IPS-NIHi7 (cell line): ENCODE measurements around the gene AP4B1.
"Not testable (repeated sequence)": the region's sequence is repeated elsewhere in the genome, so short reads cannot be mapped to it uniquely, and the experiment has no call there.

ENCODE experiments used
- DNase-seq: peaks from one replicate; pipeline ENCODE4 v3.0.0; 2012; ENCODE audit warnings: mixed read lengths; ENCODE audit errors: extremely low spot score

The AP4B1 gene

DNA sequence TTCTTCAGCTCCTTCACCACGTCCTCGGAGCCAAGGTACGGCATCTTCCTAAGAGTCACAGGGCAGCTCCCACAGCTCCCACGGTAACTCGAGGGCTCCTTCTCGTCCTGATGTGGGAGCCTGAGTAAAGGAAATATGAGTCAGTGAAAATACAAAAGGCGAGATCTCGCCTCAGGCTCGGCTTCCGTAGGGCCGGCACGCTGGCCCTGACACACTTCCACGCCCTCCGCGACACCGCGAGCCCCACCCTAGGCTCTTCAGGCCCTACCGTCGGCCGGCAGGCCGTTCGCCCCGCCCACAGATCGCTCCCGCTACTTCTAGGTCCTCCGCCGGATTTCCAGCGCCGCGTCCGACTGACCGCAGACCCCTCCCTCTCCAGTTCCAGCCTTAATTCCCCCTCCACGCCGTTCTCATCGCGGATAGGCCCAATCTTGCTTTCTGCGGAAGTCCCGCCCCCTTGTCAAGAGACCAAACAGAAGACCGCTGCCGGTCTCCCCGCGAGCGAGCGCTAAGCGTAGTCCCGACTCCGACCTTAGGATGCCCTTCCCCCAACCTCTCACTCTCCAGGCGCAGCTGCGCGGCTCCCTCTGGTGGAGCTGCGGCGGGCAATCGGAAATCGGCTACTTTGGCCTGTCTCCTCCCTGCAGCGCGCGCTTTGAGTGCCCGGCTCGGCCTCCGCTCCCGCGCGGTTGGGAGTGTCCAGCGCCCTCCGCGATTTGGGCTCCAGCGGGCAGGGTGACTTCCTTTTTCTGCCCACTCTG lies at the start of gene AP4B1, which contains the start of gene DCLRE1B:
AP4B1 (minus strand) TSS at position 126 of the 761 bp plus-strand sequence; CDS start at position 44, 82 bp downstream.
DCLRE1B (plus strand) TSS at position 653 of the 761 bp plus-strand sequence. CDS start 261 bp downstream, outside the sequence.
- DNase-seq = peak; percentile 99

DNA sequence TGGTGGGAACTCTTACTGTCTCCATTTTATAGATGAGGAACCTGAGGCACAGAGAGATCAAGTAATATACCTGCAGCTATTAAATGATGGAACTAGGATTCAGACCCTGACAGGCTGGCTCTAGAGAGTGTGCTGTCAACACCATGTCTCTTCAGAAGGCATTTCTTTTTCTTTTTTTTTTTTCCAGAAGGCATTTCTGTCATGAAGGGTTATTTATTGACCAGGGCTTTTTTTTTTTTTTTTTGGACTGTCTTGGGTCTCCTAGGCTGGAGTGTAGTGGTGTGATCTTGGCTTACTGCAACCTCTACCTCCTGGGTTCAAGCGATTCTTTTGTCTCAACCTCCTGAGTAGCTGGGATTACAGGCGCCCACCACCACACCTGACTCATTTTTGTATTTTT lies 47.1 kb upstream of the AP4B1 start:
- no peak for DNase-seq

DNA sequence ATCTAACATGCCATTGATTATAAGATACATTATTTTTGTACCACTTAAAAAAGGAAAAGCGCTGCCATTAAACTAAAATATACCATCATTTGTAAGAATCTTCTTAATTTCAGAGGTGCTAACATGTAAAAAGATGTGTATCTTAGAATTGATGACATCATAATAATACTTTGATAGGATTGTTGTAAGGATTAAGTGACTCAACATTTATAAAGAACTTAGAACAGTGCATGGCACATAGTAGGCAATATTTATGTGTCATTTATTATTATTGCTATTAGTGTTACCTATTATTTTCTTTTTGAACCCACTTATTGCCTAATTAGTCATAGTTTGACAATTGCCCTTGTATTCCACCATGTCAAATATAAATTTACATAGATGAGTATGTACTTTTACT lies 46.3 kb upstream of the AP4B1 start:
- no peak for DNase-seq

DNA sequence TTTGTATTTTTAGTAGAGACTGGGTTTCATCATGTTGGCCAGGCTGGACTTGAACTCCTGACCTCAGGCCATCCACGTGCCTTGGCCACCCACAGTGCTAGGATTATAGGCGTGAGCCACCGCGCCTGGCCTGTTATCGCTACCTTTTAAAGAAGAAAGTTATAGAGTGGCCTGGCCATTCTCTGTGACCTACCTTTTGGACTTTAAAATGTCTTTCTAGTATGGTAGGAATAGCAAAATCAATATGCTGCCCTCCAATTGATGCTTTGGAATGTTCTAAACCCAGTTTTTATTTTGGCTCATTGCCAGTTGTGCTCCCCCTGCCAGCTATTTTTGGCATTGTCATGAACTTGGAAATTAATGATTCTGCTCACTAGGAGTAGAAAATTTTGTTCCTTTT lies 44.4 kb upstream of the AP4B1 start:
- no peak for DNase-seq

DNA sequence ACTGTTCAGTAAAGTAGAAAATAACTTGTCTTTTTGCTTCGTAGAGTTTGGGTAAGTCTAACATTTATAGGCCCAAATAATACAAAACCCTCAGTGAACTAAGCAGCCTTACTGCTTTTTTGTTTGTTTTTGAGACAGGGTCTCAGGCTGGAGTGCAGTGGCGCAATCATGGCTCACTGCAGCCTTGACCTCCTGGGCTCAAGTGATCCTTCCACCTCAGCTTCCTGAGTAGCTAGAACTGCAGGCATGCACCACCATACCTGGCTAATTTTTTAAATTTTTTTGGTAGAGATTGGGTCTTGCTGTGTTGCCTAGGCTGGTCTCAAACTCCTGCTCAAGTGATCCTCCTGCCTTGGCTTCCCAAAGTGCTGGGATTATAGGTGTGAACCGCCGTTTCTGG lies 43.6 kb upstream of the AP4B1 start:
- DNase-seq = not testable (repeated sequence)

DNA sequence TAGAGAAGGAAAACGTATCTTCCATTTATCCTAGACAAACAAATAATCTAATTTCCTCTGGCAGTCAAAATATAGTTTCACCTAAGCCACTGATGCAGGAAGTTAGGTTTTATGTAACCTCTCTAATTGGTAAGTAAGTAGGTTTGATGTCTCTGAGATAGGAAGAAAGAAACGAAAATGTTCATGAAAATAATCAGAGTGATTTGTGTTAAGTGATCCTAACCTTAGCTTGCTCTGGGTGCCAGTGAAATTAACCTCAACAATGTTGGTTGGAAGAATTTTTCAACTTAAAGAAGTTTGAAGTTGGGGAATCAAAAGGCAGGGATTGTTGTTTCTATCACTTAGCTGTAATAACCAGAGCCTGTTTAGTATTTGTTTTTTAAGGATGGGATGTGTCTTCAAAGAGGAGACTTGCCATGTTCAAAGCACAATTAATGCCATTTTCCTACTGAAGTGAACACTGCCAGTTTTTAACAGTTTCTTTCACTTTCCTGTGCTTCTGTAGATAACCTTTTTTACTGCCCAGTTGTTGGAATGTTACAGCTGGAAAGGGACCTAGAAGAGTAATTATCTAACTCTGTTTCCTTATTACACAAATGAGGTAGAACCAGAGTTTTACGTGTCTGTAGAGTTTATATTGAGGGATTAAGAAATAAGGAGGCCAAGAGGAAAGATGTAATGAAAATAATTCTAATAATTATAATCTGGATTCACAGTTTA lies 42.9 kb upstream of the AP4B1 start:
- DNase-seq = no peak

DNA sequence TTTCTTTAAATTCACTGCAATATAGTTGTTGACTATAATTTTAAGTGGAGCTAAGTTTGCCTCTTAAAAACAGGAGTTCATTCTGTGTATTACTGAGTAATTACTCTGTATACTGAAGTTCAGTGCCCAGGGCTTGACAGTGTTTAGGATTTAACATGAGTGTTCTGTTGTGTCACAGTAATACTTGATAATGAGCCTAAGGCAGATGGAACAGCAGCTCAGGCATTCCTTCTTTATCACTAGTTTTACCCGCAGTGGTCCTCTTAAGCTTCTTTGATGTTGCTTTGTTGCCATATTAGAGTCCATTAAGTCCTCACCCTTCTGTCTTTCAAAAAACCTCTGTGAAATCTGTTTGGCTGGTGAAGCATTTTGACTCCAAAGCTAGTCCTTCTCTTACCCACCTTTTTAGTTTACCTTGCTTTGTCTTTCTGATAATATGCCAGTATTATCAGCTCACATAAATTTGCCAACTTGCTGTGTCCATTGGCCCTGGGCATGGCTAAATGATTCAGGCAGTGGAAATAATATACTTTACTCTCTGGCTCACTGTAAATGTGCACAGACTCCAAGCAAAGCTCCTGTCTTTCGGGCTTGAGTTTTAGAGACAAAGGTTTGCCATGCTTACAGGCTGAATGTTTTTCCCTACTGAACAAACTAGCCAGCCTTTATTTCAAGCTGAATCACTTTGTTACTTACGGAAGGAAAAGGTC lies 42.2 kb upstream of the AP4B1 start:
- no peak for DNase-seq

DNA sequence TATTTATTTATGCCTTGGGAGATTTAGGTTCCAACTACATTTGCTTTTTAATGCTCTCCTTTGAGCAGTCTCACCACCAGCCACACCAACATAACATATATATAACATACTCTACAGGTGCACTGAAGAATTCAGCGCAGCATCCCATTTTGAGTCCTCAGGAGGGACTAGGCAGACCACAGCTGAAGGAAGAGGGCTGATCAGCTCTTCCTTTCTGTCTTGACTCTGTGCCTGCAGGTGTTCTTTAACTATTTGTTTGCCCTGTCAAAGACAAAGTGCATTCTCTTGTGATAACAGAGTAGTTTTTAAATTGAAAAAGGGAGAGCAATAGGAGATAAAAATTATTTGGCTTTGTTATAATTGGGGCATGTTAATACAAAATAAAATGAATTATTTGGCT lies 41.5 kb upstream of the AP4B1 start:
- DNase-seq = no peak

DNA sequence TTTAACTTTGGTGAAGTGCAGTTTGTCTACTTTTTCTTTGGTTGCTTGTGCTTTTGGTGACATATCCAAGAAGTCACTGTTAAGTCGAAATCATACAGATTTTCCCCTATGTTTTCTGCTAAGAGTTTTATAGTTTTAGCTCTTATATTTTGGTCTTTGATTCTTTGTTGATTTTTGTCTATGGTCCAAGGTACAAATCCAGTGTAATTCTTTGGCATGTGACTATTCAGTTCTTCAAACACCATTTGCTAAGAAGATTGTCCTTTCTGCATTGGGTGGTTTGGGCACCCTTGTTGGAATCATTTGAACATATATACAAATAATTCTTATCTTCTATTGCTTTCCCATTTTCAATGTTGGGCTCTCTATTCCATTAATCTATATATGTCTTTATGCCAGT lies 40.7 kb upstream of the AP4B1 start:
- no peak for DNase-seq

DNA sequence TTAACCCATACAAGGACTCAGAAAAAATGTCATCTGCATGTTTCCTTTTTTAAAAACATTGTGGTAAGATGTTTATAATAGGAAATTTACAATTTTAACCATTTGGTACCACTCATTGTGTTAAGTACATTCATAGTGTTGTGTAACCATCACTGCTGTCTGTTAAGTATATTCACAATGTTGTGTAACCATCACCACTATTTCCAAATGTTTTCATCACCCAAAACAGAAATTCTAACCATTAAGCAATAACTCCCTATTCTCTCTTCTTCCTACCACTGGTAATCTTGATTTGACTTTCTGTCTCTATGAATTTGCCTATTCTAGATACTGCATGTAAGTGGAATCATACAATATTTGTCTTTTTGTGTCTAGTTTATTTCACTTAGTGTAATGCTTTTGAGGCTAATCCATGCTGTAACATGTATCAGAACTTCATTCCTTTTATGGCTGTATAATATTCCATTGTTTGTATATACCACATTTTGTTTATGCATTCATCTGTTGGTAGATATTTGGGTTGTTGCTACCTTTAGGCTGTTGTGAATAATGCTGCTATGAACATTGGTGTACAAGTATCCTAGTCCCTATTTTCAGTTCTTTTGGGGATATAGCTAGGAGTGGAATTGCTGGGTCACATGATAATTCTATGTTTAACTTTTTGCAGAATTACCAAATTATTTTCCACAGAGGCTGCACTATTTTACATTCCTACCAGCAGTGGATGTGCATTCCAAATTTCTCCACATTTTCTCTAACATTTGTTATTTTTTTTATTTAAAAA lies 38.6 kb upstream of the AP4B1 start:
- no peak for DNase-seq

DNA sequence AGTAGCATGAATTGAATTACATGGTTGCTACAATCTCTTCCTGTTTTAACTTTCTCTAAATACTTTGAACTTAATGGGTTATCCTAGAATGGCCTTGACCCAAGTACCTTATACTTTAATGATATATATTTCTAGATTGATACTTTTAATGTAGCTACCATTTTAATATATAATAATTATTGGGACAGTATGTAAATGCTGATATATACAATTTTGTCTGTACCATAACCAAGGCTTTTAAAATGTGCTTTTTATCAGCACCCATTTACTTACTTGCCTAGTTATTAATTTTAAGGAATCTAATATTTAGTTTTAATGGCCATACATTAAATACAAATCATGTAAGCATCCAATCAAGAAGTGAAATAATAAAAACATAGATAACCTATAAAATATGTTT lies 37.9 kb upstream of the AP4B1 start:
- no peak for DNase-seq

DNA sequence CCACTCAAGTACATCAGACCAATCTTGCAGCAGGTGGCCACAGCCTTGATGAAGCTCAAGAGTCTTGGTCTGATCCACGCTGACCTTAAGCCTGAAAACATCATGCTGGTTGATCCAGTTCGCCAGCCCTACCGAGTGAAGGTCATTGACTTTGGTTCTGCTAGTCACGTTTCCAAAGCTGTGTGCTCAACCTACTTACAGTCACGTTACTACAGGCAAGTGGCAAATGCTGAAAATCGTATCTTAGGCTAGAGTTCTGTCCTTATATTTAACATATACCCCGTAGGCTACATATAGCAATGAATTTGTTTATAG lies 36.6 kb upstream of the AP4B1 start:
- DNase-seq = no peak

DNA sequence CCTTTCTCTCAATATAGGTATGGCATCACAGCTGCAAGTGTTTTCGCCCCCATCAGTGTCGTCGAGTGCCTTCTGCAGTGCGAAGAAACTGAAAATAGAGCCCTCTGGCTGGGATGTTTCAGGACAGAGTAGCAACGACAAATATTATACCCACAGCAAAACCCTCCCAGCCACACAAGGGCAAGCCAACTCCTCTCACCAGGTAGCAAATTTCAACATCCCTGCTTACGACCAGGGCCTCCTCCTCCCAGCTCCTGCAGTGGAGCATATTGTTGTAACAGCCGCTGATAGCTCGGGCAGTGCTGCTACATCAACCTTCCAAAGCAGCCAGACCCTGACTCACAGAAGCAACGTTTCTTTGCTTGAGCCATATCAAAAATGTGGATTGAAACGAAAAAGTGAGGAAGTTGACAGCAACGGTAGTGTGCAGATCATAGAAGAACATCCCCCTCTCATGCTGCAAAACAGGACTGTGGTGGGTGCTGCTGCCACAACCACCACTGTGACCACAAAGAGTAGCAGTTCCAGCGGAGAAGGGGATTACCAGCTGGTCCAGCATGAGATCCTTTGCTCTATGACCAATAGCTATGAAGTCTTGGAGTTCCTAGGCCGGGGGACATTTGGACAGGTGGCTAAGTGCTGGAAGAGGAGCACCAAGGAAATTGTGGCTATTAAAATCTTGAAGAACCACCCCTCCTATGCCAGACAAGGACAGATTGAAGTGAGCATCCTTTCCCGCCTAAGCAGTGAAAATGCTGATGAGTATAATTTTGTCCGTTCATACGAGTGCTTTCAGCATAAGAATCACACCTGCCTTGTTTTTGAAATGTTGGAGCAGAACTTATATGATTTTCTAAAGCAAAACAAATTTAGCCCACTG lies 36.0 kb upstream of the AP4B1 start:
- no peak for DNase-seq

DNA sequence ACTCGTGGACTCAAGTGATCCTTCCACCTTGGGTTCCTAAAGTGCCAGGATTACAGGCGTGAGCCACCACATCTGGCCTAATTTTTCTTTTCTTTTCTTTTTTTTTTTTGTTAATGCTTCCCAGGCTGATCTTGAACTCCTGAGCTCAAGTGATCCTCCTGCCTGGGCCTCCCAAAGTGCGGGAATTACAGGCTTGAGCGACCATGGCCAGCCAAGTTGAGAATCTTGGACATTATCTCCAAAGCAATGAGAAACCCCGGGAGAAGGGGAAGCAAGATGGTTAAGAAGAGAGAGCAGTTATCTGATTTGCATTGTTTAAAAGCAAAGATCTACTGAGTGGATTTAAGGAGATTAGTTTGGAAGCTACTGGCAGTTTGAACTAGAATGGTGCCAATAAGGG lies 33.6 kb upstream of the AP4B1 start:
- DNase-seq = no peak

DNA sequence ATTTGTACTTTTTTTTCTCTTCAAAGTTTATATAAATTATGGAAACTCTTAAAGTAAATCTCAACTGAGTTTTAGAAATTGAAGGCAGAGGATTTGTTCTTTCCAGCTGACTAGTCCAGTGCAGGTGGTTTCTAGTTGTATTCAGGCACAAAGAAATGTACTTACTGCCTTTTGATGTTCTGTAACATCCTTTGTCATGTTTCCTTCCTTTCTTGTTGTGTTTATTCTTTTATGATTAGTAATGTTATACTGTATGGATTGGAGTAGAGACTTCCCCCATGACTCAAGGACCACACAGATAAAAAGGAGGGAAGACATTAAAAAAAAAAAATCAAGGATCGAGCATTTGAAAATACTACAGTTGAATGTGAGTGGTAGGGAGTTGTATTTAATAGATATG lies 32.5 kb upstream of the AP4B1 start:
- no peak for DNase-seq

DNA sequence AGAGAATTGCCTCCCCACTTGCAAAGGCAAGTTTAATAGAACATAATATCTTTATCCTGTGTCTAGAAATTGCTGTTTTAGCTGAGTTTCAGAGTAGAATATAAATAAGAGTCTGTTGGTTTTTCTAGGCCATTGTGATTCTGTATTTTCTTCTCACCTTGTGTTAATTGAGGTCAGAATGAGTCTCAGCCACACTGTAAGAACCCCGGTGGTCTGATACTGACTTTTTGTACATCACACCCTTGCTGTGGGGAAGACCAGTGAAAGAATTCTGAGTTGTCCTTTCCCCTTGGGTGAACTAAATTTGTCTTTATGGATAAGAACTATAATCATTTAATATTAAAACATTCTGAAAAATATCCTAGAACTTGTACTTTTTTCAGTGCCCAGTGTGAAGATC lies 31.4 kb upstream of the AP4B1 start:
- DNase-seq = no peak

DNA sequence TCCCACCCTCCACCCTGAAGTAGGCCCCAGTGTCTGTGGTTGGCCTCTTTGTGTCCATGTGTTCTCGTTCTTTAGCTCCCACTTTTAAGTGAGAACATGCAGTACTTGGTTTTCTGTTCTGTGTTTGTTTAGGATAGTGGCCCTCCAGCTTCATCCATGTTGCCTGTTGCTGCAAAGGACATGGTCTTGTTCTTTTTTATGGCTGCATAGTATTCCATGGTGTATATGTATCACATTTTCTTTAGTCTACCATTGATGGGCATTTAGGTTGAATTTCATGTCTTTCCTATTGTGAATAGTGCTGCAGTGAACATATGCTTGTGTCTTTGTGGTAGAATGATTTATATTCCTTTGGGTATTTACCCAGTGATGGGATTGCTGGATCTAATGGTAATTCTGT lies 30.6 kb upstream of the AP4B1 start:
- no peak for DNase-seq

DNA sequence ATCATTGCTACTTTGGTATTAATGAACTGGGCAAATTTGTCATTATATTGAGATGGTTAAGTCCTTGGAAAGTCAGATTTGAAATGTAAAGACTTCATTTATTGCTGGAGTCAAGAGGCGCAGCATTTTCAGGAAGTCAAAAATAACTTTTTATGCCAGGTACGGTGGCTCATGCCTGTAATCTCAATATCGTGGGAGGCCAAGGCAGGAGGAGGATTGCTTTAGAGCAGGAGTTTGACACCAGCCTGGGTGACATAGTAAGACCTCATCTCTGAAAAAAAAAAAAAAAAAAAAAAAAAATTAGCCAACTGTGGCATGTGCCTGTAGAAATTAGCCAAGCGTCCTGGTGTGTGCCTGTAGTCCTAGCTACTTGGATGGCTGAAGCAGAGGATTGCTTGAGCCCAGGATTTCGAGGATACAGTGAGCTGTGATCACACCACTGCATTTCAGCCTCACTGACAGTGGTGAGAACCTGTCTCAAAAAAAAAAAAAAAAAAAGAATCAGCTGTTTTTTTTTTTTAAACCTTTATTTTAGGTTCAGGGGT lies 30.0 kb upstream of the AP4B1 start:
- no peak for DNase-seq

DNA sequence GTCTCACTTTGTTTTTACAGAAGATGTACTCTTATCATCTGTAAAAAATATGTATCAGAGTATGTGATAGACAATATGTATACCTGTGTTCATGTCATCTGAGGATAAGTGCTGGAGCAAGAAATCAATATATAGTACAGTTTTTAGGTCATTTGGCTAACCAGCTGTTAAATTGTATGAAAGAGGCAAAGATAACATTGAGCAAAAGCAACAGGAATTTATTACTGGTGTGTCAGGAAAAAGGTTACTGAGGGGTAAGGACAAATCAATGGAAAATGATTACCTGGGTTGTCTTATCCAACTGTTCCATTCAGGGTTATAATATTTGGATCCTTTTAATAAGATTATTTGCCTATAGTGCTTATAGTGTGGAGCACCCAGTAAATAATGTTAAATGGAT lies 29.4 kb upstream of the AP4B1 start:
- no peak for DNase-seq

DNA sequence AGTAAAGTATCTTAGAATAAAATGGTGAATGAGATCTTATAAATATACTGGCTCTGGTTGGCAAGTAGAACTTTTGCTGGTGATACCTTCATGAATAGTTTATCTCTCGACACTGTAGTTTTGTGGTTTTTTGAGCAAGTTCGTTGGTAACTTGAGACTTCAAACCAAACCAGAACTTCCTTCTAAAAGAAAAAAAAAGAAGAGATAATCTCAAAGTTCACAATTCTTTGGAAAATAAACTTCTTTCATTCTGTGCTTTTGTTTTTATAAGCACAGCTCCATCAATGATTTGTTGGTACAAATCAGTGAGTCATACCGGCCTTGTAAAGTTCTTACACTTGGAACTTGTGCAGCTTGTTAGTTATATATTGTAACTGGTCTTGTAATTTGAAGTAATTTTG lies 26.9 kb upstream of the AP4B1 start:
- no peak for DNase-seq
